PC-3 (cell line): Measurements from ENCODE around the gene HARS1.

Experiments used
- EZH2 ChIP-seq: fragments of 300-600 bp; sonication (generic); IDR thresholded peaks from one replicate; pipeline ENCODE4 v1.6.1; 2017; ENCODE audit warnings: antibody characterized with exemption, mild to moderate bottlenecking, low read length; ENCODE audit not compliant: unreplicated experiment
- TF ChIP-seq, protein P1 (sequence below): fragments of 300-600 bp; sonication (generic); conservative IDR thresholded peaks from 2 replicates; pipeline ENCODE4 v1.5.1; 2017; ENCODE audit warnings: antibody characterized with exemption, low read depth, mild to moderate bottlenecking, low read length

DNA sequence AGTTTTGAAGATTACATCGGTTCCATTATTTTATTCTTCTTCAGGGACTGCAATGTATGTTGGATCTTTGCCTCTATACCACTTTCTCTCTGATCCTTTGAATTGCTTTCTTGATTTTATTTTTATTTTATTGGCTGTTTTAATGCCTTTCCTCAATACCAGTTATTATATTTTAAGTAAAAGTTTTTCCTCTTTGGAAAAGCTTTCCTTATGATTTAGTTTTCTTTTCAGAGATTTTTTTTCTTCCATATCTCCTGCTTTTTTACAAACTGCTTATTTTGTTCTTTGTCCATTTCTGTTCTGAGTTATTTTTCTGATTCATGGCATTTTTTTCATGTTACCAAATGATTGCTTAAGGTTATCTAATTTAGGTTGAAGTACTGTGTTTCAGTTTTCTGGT, 20.6 kb upstream of the HARS1 start:
- TF ChIP-seq, protein P1, sequence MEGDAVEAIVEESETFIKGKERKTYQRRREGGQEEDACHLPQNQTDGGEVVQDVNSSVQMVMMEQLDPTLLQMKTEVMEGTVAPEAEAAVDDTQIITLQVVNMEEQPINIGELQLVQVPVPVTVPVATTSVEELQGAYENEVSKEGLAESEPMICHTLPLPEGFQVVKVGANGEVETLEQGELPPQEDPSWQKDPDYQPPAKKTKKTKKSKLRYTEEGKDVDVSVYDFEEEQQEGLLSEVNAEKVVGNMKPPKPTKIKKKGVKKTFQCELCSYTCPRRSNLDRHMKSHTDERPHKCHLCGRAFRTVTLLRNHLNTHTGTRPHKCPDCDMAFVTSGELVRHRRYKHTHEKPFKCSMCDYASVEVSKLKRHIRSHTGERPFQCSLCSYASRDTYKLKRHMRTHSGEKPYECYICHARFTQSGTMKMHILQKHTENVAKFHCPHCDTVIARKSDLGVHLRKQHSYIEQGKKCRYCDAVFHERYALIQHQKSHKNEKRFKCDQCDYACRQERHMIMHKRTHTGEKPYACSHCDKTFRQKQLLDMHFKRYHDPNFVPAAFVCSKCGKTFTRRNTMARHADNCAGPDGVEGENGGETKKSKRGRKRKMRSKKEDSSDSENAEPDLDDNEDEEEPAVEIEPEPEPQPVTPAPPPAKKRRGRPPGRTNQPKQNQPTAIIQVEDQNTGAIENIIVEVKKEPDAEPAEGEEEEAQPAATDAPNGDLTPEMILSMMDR: no peak
- TF ChIP-seq EZH2: no peak
